H9 (cell line): ENCODE data around the gene KCNG2. TPM values are rescaled to one million over a fixed set of nuclear protein-coding genes. Genes with fewer than 3 reads are reported as not detected.

Experiments
- DNase-seq: peaks from one replicate; pipeline ENCODE4 v3.0.0-alpha.2; 2017
- H2AFZ ChIP-seq: one replicate; pipeline ENCODE4 v1.6.1; 2013; ENCODE audit warnings: mild to moderate bottlenecking, low read length, control low read depth, moderate library complexity
- H2AK5ac ChIP-seq: 2 replicates; pipeline ENCODE4 v1.6.1; 2013; ENCODE audit warnings: low read length, control low read depth, mixed read lengths; ENCODE audit not compliant: insufficient read length
- H2BK120ac ChIP-seq: one replicate; pipeline ENCODE4 v1.6.1; 2013; ENCODE audit warnings: low read depth, mild to moderate bottlenecking, low read length, control low read depth, inconsistent platforms; ENCODE audit not compliant: poor library complexity, severe bottlenecking
- H2BK12ac ChIP-seq: 2 replicates; pipeline ENCODE4 v1.6.1; 2013; ENCODE audit warnings: low read length, control low read depth, mixed read lengths, low read depth; ENCODE audit not compliant: insufficient read length
- H2BK15ac ChIP-seq: 2 replicates; pipeline ENCODE4 v1.6.1; 2013; ENCODE audit warnings: low read depth, low read length, control low read depth
- H2BK20ac ChIP-seq: one replicate; pipeline ENCODE4 v1.6.1; 2013; ENCODE audit warnings: low read depth, mild to moderate bottlenecking, low read length, control low read depth, inconsistent platforms; ENCODE audit not compliant: poor library complexity, severe bottlenecking
- H2BK5ac ChIP-seq: 2 replicates; pipeline ENCODE4 v1.6.1; 2013; ENCODE audit warnings: low read length, control low read depth, mixed read lengths; ENCODE audit not compliant: insufficient read length
- H3K14ac ChIP-seq: 2 replicates; pipeline ENCODE4 v1.6.1; 2013; ENCODE audit warnings: low read length, control low read depth; ENCODE audit not compliant: insufficient read depth
- H3K18ac ChIP-seq: 2 replicates; pipeline ENCODE4 v1.6.1; 2013; ENCODE audit warnings: low read depth, mild to moderate bottlenecking, mixed read lengths, low read length, control low read depth; ENCODE audit not compliant: insufficient read length
- H3K23ac ChIP-seq: 2 replicates; pipeline ENCODE4 v1.6.1; 2013; ENCODE audit warnings: low read length, control low read depth, mixed read lengths, low read depth; ENCODE audit not compliant: insufficient read length
- H3K23me2 ChIP-seq: 2 replicates; pipeline ENCODE4 v1.6.1; 2013; ENCODE audit warnings: low read depth, mild to moderate bottlenecking, mixed read lengths, low read length, control low read depth; ENCODE audit not compliant: insufficient read length, poor library complexity, severe bottlenecking
- H3K27ac ChIP-seq: 2 replicates; pipeline ENCODE4 v1.5.1; 2013; ENCODE audit warnings: low read length, control low read depth, mixed read lengths, low read depth; ENCODE audit not compliant: insufficient read length
- H3K27me3 ChIP-seq: 2 replicates; pipeline ENCODE4 v1.6.1; 2013; ENCODE audit warnings: low read length, control low read depth, inconsistent platforms; ENCODE audit not compliant: insufficient read depth
- H3K4ac ChIP-seq: 2 replicates; pipeline ENCODE4 v1.6.1; 2013; ENCODE audit warnings: low read depth, mild to moderate bottlenecking, control low read depth, inconsistent platforms, low read length, moderate library complexity
- H3K4me1 ChIP-seq: 2 replicates; pipeline ENCODE4 v1.6.1; 2013; ENCODE audit warnings: low read length, control low read depth, inconsistent platforms; ENCODE audit not compliant: insufficient read depth
- H3K4me2 ChIP-seq: 2 replicates; pipeline ENCODE4 v1.6.1; 2013; ENCODE audit warnings: low read length, control low read depth, mixed read lengths; ENCODE audit not compliant: insufficient read length, insufficient read depth
- H3K56ac ChIP-seq: 2 replicates; pipeline ENCODE4 v1.6.1; 2013; ENCODE audit warnings: low read depth, mild to moderate bottlenecking, mixed read lengths, low read length, control low read depth; ENCODE audit not compliant: insufficient read length
- H3K79me1 ChIP-seq: 2 replicates; pipeline ENCODE4 v1.6.1; 2013; ENCODE audit warnings: low read depth, mild to moderate bottlenecking, moderate library complexity, low read length, control low read depth, inconsistent platforms; ENCODE audit not compliant: insufficient read depth, poor library complexity, severe bottlenecking
- H3K79me2 ChIP-seq: 2 replicates; pipeline ENCODE4 v1.6.1; 2013; ENCODE audit warnings: low read length, control low read depth, inconsistent platforms; ENCODE audit not compliant: insufficient read depth
- H3K9ac ChIP-seq: 2 replicates; pipeline ENCODE4 v1.6.1; 2013; ENCODE audit warnings: low read length, control low read depth, mixed read lengths; ENCODE audit not compliant: insufficient read length; ENCODE audit errors: extremely low read depth
- H3K9me3 ChIP-seq: one replicate; pipeline ENCODE4 v1.6.1; 2013; ENCODE audit warnings: low read depth, low read length, inconsistent platforms; ENCODE audit not compliant: control insufficient read depth
- H3T11ph ChIP-seq: one replicate; pipeline ENCODE4 v1.6.1; 2013; ENCODE audit warnings: mild to moderate bottlenecking, low read length, control low read depth, inconsistent platforms
- H4K20me1 ChIP-seq: one replicate; pipeline ENCODE4 v1.6.1; 2013; ENCODE audit not compliant: control insufficient read depth, insufficient read length, insufficient read depth
- H4K5ac ChIP-seq: 2 replicates; pipeline ENCODE4 v1.6.1; 2013; ENCODE audit warnings: low read depth, mild to moderate bottlenecking, mixed read lengths, low read length, control low read depth; ENCODE audit not compliant: insufficient read length
- H4K8ac ChIP-seq: replicated peaks from 2 replicates; pipeline ENCODE4 v1.6.1; 2013; ENCODE audit warnings: low read length, control low read depth, mixed read lengths, low read depth; ENCODE audit not compliant: insufficient read length
- H4K91ac ChIP-seq: 2 replicates; pipeline ENCODE4 v1.6.1; 2013; ENCODE audit warnings: low read depth, mild to moderate bottlenecking, moderate library complexity, mixed read lengths, low read length, control low read depth; ENCODE audit not compliant: insufficient read length
- H3K27ac Mint-ChIP-seq, 3 experiments: 2 replicates in 2 of 3; 3 replicates in 1 of 3; pipeline ENCODE4 v1.8.0; 2020 to 2021; ENCODE audit warnings: mixed read lengths in 3 of 3, mild to moderate bottlenecking in 1 of 3, moderate library complexity in 1 of 3
- H3K27me3 Mint-ChIP-seq: 2 replicates; pipeline ENCODE4 v1.8.0; 2021; ENCODE audit warnings: low read depth, mild to moderate bottlenecking, moderate library complexity, mixed read lengths
- H3K36me3 Mint-ChIP-seq, 3 experiments: 2 replicates in 2 of 3; 3 replicates in 1 of 3; pipeline ENCODE4 v1.8.0; 2020 to 2021; ENCODE audit warnings: low read depth in 3 of 3, mixed read lengths in 3 of 3; ENCODE audit not compliant: insufficient read depth in 1 of 3
- H3K4me1 Mint-ChIP-seq, 2 experiments: 2 replicates each; pipeline ENCODE4 v1.8.0; 2020; ENCODE audit warnings: mixed read lengths in 2 of 2
- H3K4me3 Mint-ChIP-seq, 2 experiments: 2 replicates in 1 of 2; 3 replicates in 1 of 2; pipeline ENCODE4 v1.8.0; 2020 to 2021; ENCODE audit warnings: mild to moderate bottlenecking in 2 of 2, mixed read lengths in 2 of 2, moderate library complexity in 1 of 2
- H3K9me3 Mint-ChIP-seq, 2 experiments: 2 replicates in 1 of 2; 3 replicates in 1 of 2; pipeline ENCODE4 v1.8.0; 2020; ENCODE audit warnings: mild to moderate bottlenecking in 2 of 2, mixed read lengths in 2 of 2, moderate library complexity in 1 of 2
- CTCF ChIP-seq: fragments of 200-600 bp; sonication (generic); conservative IDR thresholded peaks from 3 replicates; pipeline ENCODE4 v1.8.0; 2021; ENCODE audit warnings: antibody characterized with exemption, mild to moderate bottlenecking
- WGBS: extraction: QIAGEN DNeasy Blood & Tissue Kit; methylation state at CpG from one replicate; pipeline ENCODE4 v1.1.7; 2013; ENCODE audit warnings: missing lambda C conversion rate, low lambda C conversion rate, mixed read lengths; ENCODE audit not compliant: insufficient read length; ENCODE audit errors: extremely low coverage; 5-methylcytosine and 5-hydroxymethylcytosine counted together
- total RNA-seq: library from RNA; stranded (reverse); gene quantifications from 2 replicates; pipeline ENCODE4 v1.2.1, GENCODE V29; 2021

Gene KCNG2
- total RNA-seq, 1 experiment from 2014 or later = 0.15 TPM

DNA sequence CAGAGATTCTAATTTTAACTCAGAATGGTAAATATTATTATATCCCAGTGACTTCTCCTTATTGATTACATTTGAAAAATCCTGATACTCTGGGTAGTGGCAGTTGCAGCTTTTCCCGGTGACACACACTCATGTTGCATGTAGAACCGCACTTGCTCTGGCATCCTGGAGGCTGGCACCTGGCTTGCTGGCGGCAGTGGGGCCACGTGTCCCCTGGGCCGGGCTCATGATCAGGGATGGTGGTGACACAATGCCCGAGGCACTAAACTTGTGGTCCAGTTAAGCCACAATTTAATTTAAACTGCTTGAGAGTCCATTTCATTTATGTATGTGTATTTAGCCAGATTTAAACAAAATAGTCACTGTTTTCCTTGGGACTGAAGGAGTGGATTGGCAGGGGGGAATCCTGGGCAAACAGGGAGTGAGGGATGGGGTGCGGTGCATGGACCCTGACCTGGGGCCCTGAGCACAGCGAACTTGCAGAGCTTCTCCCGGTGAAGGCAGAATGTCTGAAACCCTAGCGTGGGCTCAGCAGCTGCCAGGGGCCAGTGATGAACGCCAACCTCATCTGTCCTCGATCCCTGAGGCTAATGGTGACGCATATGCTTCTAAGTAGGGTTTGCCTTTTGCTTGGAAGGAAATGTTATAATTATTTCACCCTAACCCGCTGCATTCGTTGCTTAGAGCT, 50.0 kb downstream of the KCNG2 start:
- H3K4me1 Mint-ChIP-seq = no peaks in the 10 kb centered on the region
- no peak overlapping the region; a peak in 1 of 5 replicates for H3K4me3 Mint-ChIP-seq

More for the DNA sequence above, 50.0 kb downstream of the KCNG2 start:
- Histone ChIP-seq H3T11ph (no peak overlapping the region), H2AFZ (no peak overlapping the region), H3K9ac (no peak overlapping the region), H4K91ac (no peak overlapping the region), H2BK15ac (no peak overlapping the region), H3K27me3 (no peaks in the 10 kb centered on the region), H2BK20ac (no peak overlapping the region), H3K27ac (no peak overlapping the region), H3K79me2 (no peaks in the 10 kb centered on the region), H3K4me1 (no peaks in the 10 kb centered on the region), H3K14ac (no peak overlapping the region), H3K79me1 (no peaks in the 10 kb centered on the region), H2AK5ac (no peak overlapping the region), H4K8ac (no peak overlapping the region), H3K23ac (no peak overlapping the region), H3K4ac (no peak overlapping the region), H3K18ac (no peak overlapping the region), H3K9me3 (no peaks in the 10 kb centered on the region), H3K56ac (no peak overlapping the region), H2BK12ac (no peak overlapping the region), H2BK120ac (no peak overlapping the region), H2BK5ac (no peak overlapping the region), H4K20me1 (no peaks in the 10 kb centered on the region), H4K5ac (no peak overlapping the region), H3K23me2 (no peaks in the 10 kb centered on the region), H3K4me2 (no peak overlapping the region)
- peaks cover 3% of the 10 kb centered on the region for H3K27me3 Mint-ChIP-seq
- TF ChIP-seq CTCF = no peak
- H3K9me3 Mint-ChIP-seq = peaks cover 2% of the 10 kb centered on the region in 2 experiments; a peak in 4 of 5 replicates
- DNase-seq = no peak
- no peaks in the 10 kb centered on the region for H3K36me3 Mint-ChIP-seq
- WGBS = no CpG with 5 or more reads among the region's 15 CpGs
- no peak overlapping the region for H3K27ac Mint-ChIP-seq
